ENCODE data around the gene PIMREG.
A peak's percentile ranks its signal among the peaks of the same experiment; 100 is the strongest.

The PIMREG gene

DNA sequence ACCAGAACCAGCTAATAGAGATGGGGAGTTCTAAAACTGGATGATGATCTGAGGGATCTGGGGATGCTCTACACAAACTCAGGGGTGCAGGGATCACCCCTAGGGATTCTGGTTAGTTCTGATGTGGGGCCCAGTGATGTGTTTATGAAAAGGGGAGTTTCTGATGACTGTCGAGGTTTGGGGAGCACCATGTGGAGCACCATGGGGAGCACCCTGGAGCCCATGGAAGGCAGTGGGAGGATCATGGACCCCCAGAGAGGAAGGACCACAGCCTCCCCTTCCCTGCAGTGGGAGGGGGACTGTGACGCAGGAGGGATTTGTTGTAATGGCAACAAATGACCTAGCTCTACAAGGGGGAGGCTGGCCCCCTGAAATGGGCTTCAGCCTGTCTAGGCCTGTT, 18.4 kb downstream of the PIMREG start:
- DNase-seq, result no peak

DNA sequence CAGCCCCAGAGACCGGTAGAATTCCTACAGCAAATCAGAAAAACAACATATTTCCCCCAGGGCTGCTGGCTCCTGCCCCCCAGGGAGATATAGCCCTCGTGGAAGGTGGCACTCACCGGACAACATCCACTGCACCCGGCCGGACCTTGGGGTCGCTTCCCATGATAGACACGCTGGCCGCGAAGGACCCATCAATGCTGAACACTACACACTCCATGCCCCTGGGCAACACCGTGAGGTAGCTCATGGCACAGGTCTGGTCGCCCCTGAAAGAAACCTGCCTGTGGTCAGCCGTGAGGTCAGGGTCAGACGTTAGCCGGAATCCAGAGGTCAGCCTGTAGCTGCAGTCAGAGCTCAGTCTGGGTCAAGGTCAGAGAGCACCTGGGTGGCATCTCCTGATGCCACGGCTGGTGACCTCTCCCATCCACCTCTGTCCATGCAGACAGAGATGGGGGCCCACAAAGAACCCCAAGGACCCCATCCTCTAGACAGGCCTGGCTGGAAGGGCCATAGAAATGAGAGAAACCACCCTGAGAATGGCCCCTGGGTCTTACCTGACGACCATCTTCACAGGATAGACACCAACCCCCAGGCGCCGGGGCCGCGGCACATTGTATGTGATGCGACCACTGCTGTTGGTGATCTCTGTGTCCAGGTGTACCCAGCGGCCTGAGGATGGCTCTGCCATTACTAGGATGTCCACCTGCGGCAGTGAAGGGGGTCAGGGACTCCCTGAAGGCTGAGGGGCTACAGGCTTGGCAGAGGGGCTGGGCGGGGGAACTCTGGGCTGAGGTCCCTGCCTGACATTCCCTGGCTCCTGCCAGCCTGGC, 19.6 kb downstream of the PIMREG start:
- no peak for DNase-seq

DNA sequence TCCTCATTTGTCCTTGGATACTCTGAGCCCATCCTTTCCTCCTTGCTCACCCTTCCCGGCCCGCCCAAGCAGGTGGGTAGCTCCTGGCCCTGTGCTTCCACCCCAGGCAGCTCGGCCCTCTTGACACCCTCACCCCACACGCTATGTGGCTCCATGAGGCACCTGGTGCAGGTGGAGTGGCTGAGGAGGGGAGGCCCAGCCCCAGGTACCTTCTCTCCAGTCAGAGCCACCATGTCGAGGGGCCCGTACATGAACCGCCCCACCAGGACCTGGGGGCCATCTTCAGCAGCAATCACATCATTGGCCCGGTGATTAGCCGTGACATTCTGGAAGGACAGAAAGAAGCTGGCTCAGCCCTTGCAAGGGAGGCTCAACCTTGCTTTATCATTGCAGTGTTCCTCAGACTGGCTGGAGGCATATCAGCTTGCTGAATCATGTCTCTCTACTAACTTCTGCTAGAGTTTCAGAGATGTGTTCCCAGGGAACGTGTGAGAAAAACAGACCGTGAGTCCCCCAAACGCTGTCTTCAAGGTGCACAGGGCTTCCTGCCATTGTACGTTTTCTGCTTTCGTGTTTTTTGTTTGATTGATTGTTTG, 20.3 kb downstream of the PIMREG start:
- DNase-seq, result no peak

DNA sequence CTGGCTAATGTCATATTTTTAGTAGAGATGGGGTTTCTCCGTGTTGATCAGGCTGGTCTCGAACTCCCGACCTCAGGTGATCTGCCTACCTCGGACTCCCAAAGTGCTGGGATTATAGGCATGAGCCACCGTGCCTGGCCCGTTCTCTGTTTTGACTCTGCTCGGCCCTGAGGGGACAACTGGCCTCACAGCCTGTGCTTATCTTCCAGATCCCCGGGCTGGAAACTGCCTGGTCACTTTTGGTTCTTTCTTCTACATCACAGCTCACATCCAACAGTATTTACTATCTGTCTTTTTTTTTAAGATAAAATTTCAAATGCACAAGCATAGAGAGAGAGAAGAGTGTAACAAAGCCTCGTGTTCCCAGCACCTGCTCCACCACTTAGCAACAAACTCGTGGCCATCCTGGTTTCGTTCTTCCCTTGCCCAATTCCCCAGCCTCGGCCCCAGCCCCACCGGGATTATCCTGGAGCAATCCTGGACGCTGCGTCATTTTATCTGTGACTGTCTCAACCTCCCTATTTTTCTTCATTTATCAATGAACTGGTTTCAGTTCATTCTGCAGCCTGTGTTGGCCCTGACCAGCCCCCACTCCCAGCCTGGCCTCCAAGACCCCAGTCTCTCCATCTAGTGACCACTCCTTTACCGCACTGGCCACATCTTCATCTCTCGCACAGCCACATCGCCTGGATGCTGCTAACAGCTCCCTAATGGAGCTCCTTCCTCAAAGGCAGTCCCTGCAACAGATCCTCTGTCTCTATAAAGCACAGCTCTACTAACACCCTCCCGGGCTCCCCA, 21.1 kb downstream of the PIMREG start:
- DNase-seq, result no peak

DNA sequence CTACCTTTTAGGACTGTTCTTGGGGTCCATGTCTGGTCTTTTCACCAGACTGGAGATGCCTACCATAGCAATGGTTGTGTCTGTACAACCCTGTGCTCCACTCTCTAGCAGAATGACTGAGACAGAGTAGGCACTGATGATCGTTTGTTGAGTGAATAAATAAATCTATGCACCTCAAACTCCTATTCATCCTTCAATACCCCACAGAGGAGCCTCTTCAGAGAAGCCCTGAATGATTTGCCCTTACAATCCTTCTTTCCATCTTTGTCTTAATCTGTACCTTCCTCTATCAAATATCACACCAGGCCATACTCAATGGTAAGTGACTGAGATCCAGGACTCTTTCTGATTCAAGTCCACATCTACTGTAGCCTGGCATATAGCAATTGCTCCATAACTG, 23.3 kb downstream of the PIMREG start:
- DNase-seq, result no peak

DNA sequence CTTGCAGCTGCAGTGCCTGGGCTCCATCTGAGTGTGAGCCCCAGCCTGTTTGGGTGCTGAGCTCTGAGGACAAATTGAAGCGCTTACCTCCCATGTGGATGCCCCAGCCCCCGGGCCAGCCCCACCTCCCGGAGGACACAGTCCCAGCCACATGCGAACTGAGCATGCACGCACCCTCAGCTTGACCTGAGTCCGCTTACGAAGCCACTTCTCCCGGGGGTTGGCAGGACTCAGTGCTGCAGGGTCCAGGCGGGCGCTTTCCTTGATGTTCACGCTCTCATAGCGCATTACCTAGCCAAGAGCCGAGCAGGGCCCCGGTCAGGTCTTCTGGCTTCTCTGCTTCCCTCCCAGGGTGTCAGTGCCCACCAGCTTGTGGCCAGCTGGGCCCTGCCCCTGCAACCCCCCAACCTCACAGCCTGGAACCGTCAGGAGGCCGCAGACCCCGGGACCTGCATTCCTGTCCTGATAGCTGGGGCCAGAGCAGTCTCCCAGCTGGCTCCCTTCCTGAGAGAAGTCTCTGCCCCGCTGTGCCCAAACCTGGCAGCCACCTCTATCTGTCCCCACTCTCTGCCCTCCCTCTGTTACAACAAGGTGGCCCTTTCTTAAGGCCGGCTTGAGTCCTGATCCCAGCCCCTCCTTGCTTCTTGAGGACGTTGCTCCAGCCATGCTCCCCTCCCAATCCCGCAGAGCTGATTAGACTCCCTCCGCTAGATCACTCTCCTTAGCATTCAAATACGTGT, 24.0 kb downstream of the PIMREG start:
- no peak for DNase-seq

- no peak for DNase-seq
These were observed 26.0 kb downstream of the PIMREG start for GRCh38 chr17:6470146-6470718.

GRCh38 chr17:6470751-6471521, 26.7 kb downstream of the PIMREG start:
- no peak for DNase-seq

DNA sequence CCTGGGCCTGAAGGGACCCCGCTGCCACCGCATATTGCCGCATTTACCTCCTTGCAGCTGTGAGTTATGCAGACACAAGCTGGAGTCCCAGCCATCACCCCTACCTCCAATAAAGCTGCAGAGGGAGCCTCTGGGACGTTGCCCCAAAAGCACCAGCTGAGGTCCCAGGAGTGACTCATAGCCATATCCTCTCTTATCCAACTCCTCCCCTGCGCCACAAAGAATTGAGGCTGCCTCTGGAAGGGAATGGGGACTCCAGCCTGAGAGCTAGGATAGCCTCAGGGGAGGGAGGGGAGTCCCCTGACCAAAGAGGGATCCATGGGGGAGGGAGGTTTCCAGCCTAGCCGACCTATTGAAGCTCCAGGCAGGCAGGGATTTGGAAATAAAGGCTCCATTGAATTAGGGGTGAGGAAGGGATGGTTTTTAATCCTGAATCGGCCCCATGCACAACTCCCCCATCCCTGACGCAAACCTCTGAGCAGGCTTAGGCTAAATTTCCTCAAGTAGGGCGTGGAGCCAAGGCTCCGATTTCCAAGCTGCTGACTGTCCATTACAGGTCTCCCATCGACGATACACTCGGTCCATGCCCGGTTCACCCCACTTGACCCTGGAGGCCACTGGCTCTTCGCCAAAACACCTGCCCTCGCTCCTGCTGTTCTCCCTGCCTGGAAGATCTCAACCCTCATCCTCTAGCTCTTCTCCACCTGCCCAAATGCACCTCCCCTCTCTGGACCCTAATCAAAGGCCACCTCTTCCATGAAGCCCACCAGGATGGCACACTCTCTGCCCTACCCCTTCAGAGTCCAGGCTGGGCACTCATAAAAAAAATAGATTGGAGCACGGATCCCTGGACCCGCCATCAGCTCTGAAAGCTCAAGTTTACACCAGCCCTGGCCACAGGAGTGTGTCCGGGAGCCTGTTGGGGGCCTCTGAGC, 27.5 kb downstream of the PIMREG start:
- no peak for DNase-seq

DNA sequence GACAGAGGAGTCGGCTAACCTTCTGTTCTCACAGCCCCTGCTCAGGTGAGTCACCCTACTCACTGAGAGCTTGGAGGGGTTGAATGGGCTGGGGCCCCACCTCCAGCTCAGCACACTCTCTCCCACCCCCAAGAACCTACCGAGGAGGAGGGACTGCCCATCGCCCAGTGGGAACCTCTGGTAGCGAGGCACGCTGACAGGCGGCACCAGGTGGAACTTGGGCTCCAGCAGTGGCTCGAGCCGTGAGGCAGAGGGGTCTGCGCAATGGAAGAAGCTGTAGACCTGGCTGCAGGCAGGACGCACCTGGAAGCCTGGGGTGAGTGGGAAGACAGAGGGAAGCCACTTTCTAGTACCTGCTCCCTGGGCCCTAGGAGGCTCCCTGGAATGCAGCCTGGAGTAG, 28.3 kb downstream of the PIMREG start:
- DNase-seq, result no peak

- peak; percentile 70 for DNase-seq
These were observed 29.0 kb downstream of the PIMREG start for GRCh38 chr17:6473128-6473767.

DNA sequence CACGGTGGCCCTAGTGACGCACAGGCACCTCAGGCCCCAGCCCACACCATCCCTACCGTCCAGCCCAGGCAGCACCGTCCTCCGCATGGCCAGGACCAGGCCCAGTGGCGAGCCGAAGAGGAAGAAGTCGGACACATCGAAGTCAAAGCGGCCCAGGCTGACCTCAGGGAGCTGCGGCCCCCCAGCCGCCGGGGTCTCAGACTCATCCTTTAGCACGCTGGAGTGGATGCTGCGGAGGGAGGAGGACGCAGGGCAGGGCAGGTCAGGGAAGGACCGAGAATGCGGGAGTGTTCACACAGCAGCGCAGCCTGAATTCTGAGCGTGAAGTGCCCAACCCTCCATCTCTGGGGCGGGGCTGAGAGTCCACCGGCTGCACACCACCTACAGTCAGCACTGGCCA, 30.1 kb downstream of the PIMREG start:
- no peak for DNase-seq

DNA sequence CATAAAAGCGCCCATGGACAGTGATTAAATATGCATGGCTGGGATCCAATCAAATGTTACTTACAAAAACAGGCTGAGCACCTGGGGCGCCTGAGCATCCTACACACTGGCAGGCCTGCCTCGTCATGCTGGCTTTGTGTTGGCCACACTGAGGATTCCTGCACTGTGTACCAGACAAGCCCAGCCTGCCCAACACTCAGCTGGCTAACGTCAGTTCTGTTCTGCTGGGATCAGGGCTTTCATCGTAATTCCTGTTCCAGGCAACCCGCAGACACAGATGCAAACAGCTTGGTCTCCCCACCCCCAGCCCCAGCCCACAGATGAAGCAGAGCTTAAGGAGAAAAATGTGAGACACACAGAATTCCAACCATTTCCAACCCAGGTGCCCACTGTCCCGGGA, 30.7 kb downstream of the PIMREG start:
- no peak for DNase-seq

- no peak for DNase-seq
These were observed 31.2 kb downstream of the PIMREG start for GRCh38 chr17:6475411-6475810.

DNA sequence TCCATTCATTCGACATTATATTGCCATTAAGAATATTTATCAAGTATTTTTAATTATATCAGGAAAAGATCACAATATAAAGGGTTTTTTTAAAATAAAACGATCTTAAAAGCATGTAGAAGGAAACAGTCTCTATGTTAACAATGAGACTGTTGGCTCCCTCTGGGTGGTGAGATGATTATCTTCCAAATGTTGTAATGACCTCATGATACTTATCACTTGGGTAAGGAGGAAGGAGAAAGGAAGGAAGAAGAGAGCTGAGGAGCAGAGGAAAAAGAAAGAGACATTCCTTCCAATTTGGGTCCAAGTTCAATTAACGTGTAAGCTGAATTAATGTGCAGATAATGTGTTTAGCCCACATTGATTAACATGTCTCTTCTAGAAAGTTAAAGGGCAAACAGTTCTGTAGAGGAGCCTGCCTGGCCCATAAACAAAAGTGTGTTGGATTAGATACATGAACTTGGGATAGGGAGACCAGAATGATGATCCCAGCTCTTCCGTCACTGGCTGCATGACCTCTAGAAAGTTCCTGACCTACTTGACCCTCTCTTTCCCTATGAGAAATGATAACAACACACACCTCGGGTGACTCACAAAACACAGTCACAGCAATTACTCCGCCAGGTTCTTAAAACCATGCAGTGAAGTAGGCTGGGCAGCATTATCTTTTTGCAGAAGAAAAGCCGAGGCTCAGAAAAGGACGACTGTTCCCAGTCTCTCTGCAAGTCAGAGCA, 32.0 kb downstream of the PIMREG start:
- no peak for DNase-seq

DNA sequence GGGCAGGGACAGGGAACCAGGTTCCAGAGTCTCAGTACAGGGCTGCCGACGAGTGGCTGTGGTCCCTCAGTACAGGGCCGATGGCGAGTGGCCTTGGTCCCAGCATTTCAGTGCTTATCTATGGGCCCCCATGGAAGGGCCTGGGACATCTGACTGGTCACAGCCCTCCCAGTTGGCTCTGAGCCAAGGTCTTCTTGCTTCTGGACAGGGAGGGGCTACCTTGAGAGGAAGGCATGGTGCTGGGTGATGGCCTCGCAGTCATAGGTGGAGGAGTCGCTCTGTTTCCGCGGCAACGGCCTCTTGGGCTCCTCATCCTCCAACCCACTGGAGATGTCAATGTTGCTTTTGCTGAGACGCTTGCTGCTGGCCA, 32.5 kb downstream of the PIMREG start:
- no peak for DNase-seq

GRCh38 chr17:6477831-6478383, 33.7 kb downstream of the PIMREG start:
- no peak for DNase-seq

DNA sequence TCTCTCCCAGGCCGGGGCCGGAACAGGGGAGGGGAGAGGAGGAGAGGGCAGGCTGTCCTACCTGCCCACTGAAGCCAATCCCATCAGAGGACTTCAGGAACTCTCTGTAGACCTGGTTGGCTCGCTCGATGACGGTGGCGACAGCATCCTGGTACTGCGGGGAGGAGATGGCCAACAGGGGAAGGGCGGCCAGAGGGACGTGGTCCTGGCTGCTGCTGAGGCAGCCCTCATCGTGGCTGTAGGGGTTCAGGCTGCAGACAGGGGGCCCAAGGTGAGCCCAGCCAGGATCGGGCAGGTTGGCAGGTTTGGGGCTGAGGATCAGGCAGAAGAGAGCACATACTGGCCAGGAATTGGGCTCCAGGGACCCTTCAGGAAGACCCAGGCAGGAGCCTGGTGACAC, 34.2 kb downstream of the PIMREG start:
- no peak for DNase-seq

GRCh38 chr17:6479622-6480302, 35.5 kb downstream of the PIMREG start:
- DNase-seq, result no peak

Data from activated CD8-positive, alpha-beta memory T cell treated with anti-CD3 and anti-CD28 coated beads, Interleukin-2, amount 50 U/mL, for 4 hours (primary cell).